Large intestine (tissue), 3 donors: ENCODE data around the gene RAPGEF1. TPM values are rescaled to one million over a fixed set of nuclear protein-coding genes. Genes with fewer than 3 reads are reported as not detected.
"Not testable (repeated sequence)": the region's sequence is repeated elsewhere in the genome, so short reads cannot be mapped to it uniquely, and the experiment has no call there.

Experiments
- DNase-seq, 2 donors: peaks; one replicate each; pipeline versions ENCODE4 v3.0.0 to v3.0.0-alpha.2; 2013
- H3K27ac ChIP-seq: one replicate; pipeline ENCODE4 v1.5.1; 2013; ENCODE audit warnings: low read length
- H3K27me3 ChIP-seq: 2 replicates; pipeline ENCODE4 v1.6.1; 2013; ENCODE audit warnings: low read length; ENCODE audit not compliant: control insufficient read depth, insufficient read depth
- H3K36me3 ChIP-seq: 2 replicates; pipeline ENCODE4 v1.6.1; 2013; ENCODE audit warnings: low read length; ENCODE audit not compliant: control insufficient read depth, insufficient read depth
- H3K4me1 ChIP-seq: one replicate; pipeline ENCODE4 v1.6.1; 2013; ENCODE audit warnings: low read length; ENCODE audit not compliant: control insufficient read depth, insufficient read depth
- H3K4me3 ChIP-seq: one replicate; pipeline ENCODE4 v1.5.1; 2013; ENCODE audit warnings: low read length
- H3K9me3 ChIP-seq: one replicate; pipeline ENCODE4 v1.6.1; 2013; ENCODE audit warnings: mild to moderate bottlenecking, low read depth, low read length, moderate library complexity; ENCODE audit not compliant: control insufficient read depth
- WGBS: methylation state at CpG from one replicate; pipeline ENCODE4 v1.1.5; 2013; ENCODE audit warnings: low lambda C conversion rate; ENCODE audit not compliant: insufficient coverage; 5-methylcytosine and 5-hydroxymethylcytosine counted together
- polyA plus RNA-seq: library from polyadenylated mRNA; unstranded; fragments of 120-200 nt; gene quantifications from one replicate; pipeline ENCODE4 v1.2.1, GENCODE V29; 2013

Gene RAPGEF1
- polyA plus RNA-seq, 1 donor, result 39.7 TPM

DNA sequence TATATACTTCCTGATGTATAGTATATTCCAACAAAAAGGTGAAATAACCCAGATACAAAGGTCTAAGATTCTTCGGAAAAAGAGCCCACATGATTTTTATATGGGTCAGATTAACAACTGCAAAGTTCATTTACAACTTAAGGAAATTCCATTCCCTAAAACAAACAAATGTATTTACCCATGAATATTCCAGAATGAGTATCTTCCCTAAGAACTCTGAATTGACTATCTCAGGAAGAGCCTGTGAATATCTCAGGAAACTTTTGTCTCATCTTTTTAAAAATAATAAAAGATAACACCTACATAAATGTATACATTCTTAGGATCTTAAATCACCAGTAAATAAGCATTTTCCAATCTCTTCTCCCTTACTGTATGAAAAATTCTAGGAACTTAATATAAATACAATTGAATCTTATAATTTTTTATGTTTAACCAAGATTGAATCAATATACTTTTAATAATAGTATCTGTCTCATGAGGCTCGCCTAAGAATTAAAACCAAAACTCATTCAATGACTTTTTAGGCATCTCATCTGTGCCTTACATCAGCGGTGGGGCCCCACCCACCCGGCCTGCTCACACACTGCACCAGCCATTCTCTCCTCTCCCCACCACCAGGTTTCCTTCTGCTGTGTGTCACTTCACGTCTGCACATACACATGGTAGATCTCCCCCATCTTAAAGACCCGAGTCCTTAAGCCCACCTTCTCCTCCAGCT is 78.1 kb downstream of the RAPGEF1 start:
- 80% methylated on average over 2 of the region's 6 CpGs for WGBS
- peaks cover 3% of the 10 kb centered on the region for H3K9me3 ChIP-seq
- DNase-seq, result no peak
- H3K27me3 ChIP-seq, result no peaks in the 10 kb centered on the region
- no peaks in the 10 kb centered on the region for H3K36me3 ChIP-seq
- peaks cover 25% of the 10 kb centered on the region for H3K4me1 ChIP-seq
- no peak overlapping the region for H3K27ac ChIP-seq
- no peak overlapping the region for H3K4me3 ChIP-seq

DNA sequence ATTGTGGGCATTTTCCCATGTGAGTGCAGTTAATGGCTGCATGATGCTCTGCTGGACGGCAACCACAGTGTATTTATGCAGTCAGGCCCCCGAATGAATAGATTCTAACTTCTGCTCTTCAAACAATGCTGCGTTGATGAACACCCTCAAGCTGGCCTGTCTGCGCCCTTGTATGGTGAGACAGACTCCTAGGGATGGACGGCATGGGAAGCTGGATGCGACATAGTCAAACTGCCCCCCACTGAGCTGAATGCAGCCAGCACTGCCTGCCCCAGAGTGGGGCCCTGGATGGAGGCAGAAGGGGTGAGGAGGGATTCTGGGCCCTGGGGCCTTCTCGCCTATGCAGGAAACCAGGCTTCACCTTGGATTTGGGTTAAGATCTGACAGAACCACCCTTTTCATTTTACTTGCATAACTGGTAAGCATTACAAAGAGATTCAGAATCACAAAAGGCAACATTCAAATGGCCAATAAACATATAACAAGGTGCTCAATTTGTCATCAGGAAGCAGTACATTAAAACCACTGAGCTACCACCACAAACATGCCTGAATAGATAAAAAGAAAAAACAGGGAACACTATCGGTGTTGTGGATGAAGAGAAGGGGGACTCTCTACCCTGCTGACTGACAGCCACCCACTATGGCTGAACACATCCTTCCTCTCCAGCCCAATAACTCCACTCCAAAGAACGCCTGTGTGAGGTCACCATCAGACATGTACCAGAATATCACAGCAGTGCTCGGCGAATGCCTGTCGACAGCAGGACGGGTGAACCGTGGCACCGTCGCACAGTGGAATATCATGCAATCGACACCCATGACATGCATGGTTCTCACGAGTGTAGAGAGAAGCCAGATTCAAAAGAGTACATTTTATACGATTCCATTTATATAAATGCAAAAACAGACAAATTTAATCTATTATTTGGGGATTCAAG is 79.1 kb downstream of the RAPGEF1 start:
- no peak for DNase-seq
- Histone ChIP-seq H3K9me3 (peaks cover 3% of the 10 kb centered on the region), H3K27me3 (no peaks in the 10 kb centered on the region), H3K36me3 (no peaks in the 10 kb centered on the region), H3K27ac (no peak overlapping the region), H3K4me3 (no peak overlapping the region), H3K4me1 (peaks cover 33% of the 10 kb centered on the region)
- 80% methylated on average over 1 of the region's 19 CpGs for WGBS

DNA sequence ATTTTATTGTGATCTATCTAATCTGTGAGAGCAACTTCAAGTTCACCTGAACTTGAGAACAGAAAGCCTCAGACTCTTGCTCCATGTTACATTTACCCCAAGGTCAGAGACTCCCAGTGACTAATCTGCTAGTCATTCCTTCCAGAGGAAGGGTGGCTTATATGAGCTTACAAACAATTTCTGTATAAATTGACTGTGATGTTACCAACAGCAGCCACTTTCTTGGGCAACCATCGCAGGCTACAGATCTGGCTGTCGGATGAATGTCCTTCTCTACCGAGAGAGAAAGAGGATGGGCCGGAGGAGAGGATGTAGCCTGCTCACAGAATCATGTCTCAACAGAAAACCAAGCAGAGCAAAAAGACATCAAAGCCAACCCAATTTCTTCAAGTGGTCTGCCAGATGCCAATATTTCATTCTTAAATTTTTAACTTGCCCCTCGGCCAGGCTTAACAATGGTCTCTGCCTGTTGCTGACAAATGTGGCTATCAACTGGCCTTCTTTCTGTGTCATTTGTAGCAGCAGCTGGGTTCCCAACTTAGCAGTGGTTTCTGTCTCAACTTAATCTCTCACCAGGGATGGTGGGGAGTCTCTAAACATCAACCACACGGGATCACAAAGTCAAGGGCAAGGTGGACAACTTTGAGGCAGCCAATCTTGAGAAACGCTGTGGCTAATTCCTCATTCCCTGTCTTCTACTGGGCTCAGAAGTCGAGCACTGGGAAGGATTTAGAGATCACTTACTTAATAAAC is 81.3 kb downstream of the RAPGEF1 start:
- Histone ChIP-seq H3K9me3 (no peaks in the 10 kb centered on the region), H3K36me3 (no peaks in the 10 kb centered on the region), H3K4me3 (no peak overlapping the region), H3K27me3 (no peaks in the 10 kb centered on the region), H3K4me1 (peaks cover 50% of the 10 kb centered on the region), H3K27ac (peak overlapping the region; percentile 79)
- 80% methylated on average over 1 of the region's 8 CpGs for WGBS
- peak; percentile 62 to 82 for DNase-seq

DNA sequence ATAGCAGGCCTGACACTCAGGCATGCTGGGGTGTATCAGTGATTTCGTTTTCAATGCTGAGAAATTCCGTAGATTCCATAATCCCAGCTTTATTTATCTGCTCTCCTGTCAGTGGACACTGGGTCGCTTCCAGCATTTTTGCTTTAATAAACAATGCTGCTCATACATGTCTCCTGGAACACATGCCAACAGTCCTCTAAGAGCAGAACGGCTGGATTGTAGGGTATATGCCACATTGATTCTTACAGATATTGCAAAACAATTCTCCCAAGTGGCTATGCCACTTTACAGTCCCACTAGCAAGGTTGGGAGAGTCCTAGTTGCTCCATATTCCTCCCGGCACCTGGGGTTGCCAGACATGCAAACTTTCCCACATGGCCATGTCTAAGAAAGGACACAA is 81.9 kb downstream of the RAPGEF1 start:
- Histone ChIP-seq H3K9me3 (no peaks in the 10 kb centered on the region), H3K4me3 (no peak overlapping the region), H3K27ac (peak overlapping the region; percentile 79), H3K27me3 (no peaks in the 10 kb centered on the region), H3K36me3 (no peaks in the 10 kb centered on the region), H3K4me1 (peaks cover 50% of the 10 kb centered on the region)
- no peak for DNase-seq
- no CpG with 5 or more reads among the region's 5 CpGs for WGBS

DNA sequence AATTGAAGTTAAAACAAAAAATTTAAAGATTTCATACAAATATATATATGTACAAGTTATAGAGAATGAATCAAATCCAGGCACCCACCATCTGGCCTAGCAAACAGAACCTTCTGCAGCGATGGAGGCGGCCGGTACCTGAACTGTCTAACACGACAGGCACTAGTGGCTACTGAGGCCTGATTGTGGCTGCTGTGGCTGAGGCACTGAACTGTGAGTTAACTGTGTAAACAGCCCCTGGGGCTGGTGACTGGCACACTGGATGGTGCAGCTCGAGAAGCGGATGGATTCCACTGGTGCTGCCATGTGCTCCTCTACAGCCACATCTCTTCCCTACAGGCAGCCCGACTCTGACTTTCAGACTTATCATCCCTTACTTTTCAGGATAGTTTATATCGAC is 82.4 kb downstream of the RAPGEF1 start:
- Histone ChIP-seq H3K36me3 (no peaks in the 10 kb centered on the region), H3K9me3 (no peaks in the 10 kb centered on the region), H3K4me3 (no peak overlapping the region), H3K27ac (peak overlapping the region; percentile 79), H3K27me3 (no peaks in the 10 kb centered on the region), H3K4me1 (peaks cover 50% of the 10 kb centered on the region)
- DNase-seq, result no peak
- whole genome bisulfite sequencing, result no CpG with 5 or more reads among the region's 8 CpGs

DNA sequence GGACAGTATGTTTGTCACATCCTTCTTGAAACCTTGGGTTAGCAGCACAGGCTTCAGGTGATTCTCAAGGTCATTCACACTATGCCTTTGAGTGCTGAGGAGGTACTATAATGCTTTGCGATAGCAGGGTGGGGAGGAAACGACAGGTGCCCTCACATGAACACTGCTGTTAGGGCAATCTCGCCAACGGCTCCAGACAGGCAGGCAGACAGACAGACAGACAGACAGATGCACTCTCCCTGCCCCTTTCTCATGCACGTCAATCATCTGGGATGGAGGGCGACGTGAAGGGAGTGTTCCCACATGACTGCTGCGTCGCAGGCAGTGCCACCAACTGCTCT is 82.9 kb downstream of the RAPGEF1 start:
- peak overlapping the region; percentile 55 for H3K27ac ChIP-seq
- H3K9me3 ChIP-seq, result no peaks in the 10 kb centered on the region
- WGBS, result no CpG with 5 or more reads among the region's 9 CpGs
- H3K4me1 ChIP-seq, result peaks cover 50% of the 10 kb centered on the region
- H3K4me3 ChIP-seq, result no peak overlapping the region
- no peaks in the 10 kb centered on the region for H3K36me3 ChIP-seq
- peak in 1 of 2 donors; percentile 61 for DNase-seq
- no peaks in the 10 kb centered on the region for H3K27me3 ChIP-seq

DNA sequence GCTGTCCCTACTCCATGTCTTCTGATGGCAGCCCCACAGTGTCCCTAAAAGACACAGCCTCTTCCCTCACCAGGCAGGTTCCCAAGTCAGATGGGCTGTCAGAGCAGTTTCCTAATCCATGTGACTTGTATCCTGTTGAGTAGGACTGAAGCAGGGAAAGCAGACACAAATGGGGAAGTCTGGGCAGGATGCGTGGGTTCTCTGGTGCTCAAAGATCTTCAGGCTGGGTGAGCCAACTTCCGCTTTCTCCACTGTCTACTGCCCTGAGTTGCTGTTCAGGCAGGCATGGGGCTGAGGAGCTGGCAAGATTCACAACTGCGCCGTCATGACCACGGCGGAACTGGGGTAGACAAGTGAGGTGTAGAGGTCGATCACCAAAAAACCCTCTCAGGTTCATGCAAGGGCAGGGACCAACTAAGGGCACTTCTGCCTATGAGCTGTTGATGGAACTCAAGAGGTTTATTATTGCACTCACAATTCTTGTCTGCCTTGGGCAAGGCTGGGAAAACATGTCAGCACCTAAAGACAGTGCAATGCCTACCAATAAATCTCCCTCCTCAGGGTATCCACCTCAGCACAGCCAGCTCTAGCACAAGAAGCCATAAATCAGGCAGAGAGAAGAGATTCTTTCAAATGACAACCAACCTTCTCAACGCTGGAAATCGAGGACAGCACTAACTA is 83.4 kb downstream of the RAPGEF1 start:
- H3K36me3 ChIP-seq, result no peaks in the 10 kb centered on the region
- H3K9me3 ChIP-seq, result no peaks in the 10 kb centered on the region
- no peak overlapping the region for H3K4me3 ChIP-seq
- no CpG with 5 or more reads among the region's 9 CpGs for WGBS
- H3K27ac ChIP-seq, result peak overlapping the region; percentile 55
- peaks cover 50% of the 10 kb centered on the region for H3K4me1 ChIP-seq
- H3K27me3 ChIP-seq, result no peaks in the 10 kb centered on the region
- DNase-seq, result peak in 1 of 2 donors; percentile 34

DNA sequence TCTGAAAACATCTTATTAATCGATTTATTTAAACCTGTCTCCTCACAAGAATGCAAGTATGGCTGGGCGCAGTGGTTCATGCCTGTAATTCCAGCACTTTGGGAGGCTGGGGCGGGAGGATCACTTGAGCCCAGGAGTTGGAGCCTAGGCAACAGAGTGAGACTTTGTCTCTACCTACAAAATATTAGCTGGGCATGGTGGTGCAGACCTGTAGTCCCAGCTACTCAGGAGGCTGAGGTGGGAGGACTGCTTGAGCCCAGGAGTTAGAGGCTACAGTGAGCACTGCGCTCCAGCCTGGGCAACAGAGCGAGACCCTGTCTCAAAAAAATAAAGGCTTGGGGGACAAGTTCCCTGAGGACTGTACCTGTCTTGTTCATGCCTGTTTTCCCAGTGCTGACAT is 85.5 kb downstream of the RAPGEF1 start:
- H3K27ac ChIP-seq, result peak overlapping the region; percentile 80

DNA sequence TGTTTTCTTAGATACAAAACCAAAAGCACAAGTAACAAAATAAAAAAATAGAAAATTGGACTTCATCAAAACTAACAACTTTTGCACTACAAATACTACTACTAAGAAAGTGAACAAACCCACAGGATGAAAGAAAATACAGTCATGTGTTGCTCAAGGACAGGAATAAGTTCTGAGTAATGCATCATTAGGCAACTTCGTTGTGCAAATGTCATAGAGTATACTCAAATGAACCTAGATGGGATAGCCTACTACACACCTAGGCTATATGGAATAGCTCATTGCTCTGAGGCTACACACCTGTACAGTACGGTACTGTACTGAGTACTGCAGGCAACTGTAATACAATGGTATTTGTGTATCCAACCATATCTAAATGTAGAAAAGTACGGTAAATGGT is 88.3 kb downstream of the RAPGEF1 start:
- H3K27ac ChIP-seq, result peak overlapping the region; percentile 45
- no peaks in the 10 kb centered on the region for H3K27me3 ChIP-seq
- H3K4me3 ChIP-seq, result no peak overlapping the region
- H3K36me3 ChIP-seq, result peaks cover 15% of the 10 kb centered on the region
- DNase-seq, result peak in 1 of 2 donors; percentile 49
- WGBS, result 67% methylated on average over 1 of the region's 3 CpGs
- H3K4me1 ChIP-seq, result peaks cover 26% of the 10 kb centered on the region
- no peaks in the 10 kb centered on the region for H3K9me3 ChIP-seq

More for the DNA sequence above, 85.5 kb downstream of the RAPGEF1 start:
- Histone ChIP-seq H3K4me1 (peaks cover 49% of the 10 kb centered on the region), H3K36me3 (peaks cover 12% of the 10 kb centered on the region)
- WGBS, result no CpG with 5 or more reads among the region's 5 CpGs
- H3K27me3 ChIP-seq, DNase-seq, H3K4me3 ChIP-seq, H3K9me3 ChIP-seq: not testable (repeated sequence)

DNA sequence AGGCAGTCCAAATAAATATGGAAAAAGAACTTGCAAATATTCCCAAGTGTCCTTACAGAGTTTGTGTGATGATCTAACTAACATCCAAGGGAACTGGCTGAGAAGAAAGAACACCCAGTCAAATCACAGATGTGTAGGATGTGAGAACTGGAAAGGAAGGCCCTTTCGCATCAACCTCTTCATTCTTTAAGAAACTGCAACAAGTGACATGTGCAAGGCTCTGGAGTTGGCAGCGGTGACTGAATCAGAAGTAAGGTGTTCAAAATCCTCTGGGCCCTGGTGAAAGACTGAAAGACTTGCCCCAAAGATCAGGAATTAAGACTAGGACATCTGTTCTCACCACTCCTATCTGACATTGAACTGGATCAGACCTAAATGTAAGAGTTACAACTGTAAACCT is 88.7 kb downstream of the RAPGEF1 start:
- H3K9me3 ChIP-seq, result no peaks in the 10 kb centered on the region
- H3K4me1 ChIP-seq, result peaks cover 23% of the 10 kb centered on the region
- no peak for DNase-seq
- WGBS, result 83% methylated on average over 1 of the region's 2 CpGs
- H3K27ac ChIP-seq, result peak overlapping the region; percentile 45
- H3K4me3 ChIP-seq, result no peak overlapping the region
- no peaks in the 10 kb centered on the region for H3K27me3 ChIP-seq
- H3K36me3 ChIP-seq, result peaks cover 15% of the 10 kb centered on the region
